NOMO-1 treated with DMSO at 0.1 percent for 48 hours (cell line): ENCODE data around the gene FOXN4.

Source experiments
- DNase-seq: peaks from one replicate; lab custom pipeline; 2025; ENCODE audit not compliant: unreplicated experiment; lab: John Stamatoyannopoulos, UW

FOXN4 gene

GRCh38 chr12:109259545-109259895 is 49.6 kb downstream of the FOXN4 start:
- no peak for DNase-seq

DNA sequence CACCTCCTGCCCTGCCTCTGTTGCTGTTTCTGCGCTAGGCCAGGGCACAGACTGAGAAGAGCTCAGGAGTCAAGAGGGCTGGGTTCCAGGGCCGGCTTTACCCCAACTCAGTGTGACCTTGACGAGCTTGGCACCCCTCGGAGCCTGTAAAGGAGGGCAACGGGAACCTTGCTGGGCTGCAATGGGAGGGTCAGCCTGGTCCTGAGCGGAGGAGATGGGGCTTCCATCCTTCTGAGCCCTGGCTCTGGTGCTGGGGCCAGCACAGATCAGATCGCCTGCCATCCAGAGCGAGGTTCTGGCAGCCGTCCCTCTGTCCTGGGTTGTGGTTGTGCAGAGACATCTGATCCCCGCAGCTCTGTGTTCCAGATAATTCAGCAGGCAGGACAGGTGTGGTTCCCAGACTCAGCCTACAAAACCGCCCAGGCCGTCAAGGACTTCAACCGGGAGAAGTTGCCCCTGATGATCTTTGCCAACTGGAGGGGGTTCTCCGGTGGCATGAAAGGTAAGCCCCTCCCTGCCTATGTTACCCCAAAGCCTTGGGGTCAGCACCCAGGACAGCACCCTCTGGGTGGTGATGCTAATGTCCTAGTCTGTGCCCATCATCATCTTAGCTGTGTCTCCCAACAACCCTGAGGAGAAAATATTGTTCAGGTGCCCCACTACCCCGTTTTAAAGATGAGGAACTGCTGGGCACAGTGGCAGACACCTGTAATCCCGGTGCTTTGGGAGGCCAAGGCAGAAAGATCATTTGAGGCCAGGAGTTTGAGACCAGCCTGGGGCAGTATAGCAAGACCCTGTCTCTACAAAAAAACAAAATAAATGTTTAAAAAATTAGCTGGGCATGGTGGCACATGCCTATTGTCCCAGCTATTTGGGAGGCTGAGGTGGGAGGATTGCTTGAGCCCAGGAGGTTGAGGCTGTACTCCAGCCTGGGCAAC is 50.2 kb downstream of the FOXN4 start:
- DNase-seq, result no peak

GRCh38 chr12:109258201-109258600 is 50.9 kb downstream of the FOXN4 start:
- DNase-seq, result no peak

DNA sequence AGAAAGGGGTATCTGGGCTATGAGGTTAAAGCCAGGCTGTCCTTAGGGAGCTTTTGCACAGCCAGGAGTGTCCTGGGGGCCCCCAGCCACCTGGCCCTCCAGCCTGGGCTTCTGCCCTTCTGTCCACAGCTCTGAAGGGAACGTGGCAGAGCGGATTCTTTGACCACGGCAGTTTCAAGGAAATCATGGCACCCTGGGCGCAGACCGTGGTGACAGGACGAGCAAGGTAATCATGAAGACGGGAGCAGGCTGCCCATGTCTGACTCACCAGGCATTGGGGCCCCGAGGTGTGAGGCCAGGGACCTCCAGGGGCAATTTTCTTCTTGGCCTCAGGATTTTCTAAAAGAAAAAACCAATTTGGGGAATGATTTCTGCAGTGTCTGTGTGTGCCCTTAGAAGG is 53.1 kb downstream of the FOXN4 start:
- no peak for DNase-seq

GRCh38 chr12:109255377-109255776 is 53.7 kb downstream of the FOXN4 start:
- DNase-seq, result no peak

DNA sequence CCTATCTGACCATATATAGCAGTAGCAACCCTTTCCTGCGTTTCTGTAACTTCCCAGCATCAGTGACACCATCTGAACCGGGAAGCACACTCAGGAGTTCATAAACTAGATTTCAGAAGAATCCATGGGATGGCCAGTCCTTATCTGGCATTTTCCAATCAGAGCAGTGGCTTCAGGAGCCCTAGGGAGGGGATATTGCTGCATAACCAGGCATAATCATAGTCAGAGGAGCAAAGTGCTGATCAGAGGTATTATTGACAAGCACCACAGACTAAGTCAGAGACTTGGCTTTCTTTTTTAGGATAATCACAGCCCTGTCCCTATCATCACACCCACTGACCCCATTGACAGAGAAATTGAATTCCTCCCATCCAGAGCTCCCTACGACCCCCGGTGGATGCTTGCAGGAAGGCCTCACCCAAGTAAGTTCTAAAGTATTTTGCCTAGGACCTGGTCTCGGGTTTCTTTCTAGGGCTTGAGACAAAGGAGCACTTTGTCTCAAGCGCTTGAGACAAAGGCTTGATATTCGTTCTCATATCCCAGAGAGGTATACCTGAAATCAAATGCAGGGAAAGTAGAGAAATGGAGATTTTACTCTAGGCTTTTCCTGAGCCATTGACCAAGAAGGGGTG is 55.1 kb downstream of the FOXN4 start:
- DNase-seq, result no peak

DNA sequence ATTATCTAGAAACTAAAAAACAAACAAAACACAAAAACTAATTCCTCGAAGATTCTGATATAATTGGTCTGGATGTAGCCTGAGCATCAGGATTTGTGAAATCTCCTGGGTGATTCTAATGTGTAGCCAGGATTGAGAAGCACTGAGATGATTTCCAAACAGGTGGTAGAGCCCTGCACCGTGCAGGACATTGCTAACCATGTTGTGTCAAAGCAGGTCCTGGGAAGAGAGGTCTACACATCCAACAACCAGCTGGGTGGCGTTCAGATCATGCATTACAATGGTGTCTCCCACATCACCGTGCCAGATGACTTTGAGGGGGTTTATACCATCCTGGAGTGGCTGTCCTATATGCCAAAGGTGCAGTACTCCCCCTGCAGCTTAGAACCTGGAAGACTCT is 56.3 kb downstream of the FOXN4 start:
- DNase-seq, result no peak

- DNase-seq, result no peak
Measured at GRCh38 chr12:109250523-109250922, 58.6 kb downstream of the FOXN4 start.

DNA sequence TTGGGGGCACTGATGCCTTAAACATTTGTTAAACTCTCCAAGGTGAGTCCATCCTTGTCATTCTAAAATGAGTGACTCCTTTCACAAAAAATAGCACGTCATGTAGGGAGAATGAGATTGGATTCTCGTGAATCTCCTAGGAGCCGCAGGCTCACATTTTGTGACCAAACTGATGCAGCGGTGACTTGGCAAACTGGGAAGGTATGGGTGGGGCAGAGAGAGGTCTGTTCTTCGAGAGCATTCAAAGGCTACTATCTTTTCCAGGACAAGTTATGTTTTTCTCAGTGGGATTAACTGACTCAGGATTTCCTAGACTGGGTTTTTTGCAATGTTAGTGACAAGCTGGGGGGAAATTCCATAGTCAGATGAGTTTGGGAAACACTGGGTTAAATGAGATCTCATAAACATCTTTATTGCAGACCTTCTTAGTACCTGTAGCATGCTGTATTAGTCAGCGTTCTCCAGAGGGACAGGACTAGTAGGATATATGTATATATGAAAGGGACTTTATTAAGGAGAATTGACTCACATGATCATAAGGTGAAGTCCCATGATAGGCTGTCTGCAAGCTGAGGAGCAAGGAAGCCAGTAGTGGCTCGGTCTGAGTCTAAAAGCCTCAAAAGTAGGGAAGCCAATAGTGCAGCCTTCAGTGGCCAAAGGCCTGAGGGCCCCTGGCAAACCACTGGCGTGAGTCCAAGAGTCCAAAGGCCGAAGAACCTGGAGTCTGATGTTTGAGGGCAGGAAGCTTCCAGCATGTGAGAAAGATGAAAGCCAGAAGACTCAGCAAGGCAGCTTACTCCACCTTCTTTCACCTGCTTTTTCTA is 61.0 kb downstream of the FOXN4 start:
- no peak for DNase-seq

DNA sequence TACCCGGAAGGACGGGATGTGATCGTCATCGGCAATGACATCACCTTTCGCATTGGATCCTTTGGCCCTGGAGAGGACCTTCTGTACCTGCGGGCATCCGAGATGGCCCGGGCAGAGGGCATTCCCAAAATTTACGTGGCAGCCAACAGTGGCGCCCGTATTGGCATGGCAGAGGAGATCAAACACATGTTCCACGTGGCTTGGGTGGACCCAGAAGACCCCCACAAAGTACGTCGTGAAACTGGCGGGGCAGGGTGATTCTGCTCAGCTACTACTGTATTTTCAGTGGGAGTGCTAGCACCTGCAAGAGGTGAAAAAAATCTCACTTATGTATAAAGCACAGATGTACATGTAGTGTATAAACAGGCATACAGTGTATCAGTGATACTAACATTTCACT is 62.9 kb downstream of the FOXN4 start:
- DNase-seq, result no peak

- DNase-seq, result no peak
Measured at GRCh38 chr12:109244073-109244472, 65.0 kb downstream of the FOXN4 start.

DNA sequence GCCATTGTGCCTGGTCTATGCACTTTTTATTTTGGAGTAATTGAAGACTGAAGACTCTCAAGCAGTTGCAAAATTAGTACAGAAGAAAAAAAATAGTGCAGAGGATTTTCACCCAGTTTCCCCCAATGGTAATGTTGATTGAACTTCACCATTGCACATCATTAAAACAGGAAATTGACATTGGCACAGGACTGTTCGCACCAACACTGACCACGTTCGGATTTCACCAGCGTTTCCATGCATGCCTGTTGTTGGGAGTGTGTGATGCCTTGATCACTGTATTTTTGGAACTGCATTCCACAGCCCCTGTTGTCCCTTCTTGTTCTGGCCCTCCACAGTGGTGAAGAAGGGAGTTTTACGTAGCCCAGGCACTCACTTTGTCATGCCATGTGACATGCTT is 67.1 kb downstream of the FOXN4 start:
- no peak for DNase-seq

- DNase-seq, result no peak
Measured at GRCh38 chr12:109240365-109240764, 68.7 kb downstream of the FOXN4 start.

DNA sequence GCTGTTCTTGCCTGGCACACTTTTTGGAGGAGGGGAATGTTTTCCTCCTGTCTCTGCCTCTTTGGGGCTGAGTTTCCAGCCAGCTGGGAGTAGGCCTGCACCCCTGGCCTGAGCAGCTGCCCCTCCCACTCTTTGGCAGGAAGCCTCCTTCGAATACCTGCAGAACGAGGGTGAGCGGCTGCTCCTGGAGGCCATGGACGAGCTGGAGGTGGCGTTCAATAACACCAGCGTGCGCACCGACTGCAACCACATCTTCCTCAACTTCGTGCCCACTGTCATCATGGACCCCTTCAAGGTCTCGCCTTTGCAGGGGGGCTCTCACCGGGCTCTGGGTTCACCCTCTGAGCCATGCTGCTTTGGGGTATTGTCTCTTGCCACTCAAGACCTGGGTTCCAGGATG is 69.4 kb downstream of the FOXN4 start:
- DNase-seq, result no peak

DNA sequence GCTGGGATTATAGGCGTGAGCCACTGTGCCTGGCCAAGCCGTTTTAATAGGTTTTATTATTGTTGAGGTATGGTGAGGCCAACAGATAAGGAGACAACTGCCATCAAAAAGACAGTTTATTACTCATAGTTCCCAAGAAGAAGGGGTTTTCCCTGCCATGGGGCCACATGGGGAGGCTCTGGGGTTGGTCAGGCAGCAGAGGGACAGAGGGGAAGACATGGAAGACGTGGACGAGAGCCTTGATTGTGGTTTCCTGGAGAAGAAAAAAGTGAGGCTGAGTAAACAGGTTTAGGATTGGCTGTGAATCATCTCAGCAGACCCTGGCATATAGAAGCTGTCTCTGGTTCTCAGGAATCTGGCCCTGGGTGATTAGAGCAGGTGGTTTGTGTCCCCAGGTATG is 69.9 kb downstream of the FOXN4 start:
- DNase-seq, result no peak

- no peak for DNase-seq
Measured at GRCh38 chr12:109236257-109236656, 72.8 kb downstream of the FOXN4 start.

- no peak for DNase-seq
Measured at GRCh38 chr12:109234012-109234411, 75.1 kb downstream of the FOXN4 start.

DNA sequence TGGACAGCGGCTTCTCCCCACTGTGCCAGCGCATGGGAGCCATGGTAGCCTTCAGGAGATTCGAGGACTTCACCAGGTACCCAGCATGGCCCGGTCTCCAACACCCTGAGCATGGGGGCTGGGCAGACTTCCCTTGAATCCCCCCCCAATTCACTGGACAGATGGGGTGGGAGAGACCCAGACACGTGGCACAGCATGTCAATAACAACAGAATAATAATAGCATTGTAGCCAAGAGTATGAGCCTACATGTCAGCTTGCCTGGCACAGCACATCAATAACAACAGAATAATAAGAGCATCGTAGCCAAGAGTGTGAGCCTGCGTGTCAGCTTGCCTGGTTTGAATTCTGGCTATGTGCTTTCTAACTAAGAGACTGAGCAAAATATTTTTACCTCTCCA is 76.4 kb downstream of the FOXN4 start:
- no peak for DNase-seq

- no peak for DNase-seq
Measured at GRCh38 chr12:109230193-109230592, 78.9 kb downstream of the FOXN4 start.

DNA sequence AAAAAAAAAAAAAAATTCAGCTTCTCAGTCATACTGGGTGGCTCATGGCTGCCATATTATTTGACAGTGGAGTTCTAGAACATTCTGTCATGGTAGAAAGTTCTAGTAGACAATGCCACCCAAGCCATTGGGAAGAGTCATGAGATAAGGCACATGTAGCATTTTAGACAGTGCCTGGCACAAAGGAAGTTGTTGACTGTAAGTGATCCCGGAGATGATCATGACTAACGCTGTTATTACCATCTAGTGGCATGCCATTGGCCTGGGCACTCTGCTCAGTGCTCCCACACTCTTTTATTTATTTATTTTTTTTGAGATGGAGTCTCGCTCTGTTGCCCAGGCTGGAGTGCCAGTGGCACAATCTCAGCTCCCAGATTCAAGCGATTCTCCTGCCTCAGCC is 80.4 kb downstream of the FOXN4 start:
- no peak for DNase-seq
